Measurements from ENCODE around the gene MSLN. TPM values are rescaled to one million over a fixed set of nuclear protein-coding genes. Genes with fewer than 3 reads are reported as not detected.
A peak's percentile ranks its signal among the peaks of the same experiment; 100 is the strongest.

The MSLN gene
- polyA plus RNA-seq, 2 of the 4 experiments (the other 2 are of a cell fraction): 2.4 to 3.6 TPM

DNA sequence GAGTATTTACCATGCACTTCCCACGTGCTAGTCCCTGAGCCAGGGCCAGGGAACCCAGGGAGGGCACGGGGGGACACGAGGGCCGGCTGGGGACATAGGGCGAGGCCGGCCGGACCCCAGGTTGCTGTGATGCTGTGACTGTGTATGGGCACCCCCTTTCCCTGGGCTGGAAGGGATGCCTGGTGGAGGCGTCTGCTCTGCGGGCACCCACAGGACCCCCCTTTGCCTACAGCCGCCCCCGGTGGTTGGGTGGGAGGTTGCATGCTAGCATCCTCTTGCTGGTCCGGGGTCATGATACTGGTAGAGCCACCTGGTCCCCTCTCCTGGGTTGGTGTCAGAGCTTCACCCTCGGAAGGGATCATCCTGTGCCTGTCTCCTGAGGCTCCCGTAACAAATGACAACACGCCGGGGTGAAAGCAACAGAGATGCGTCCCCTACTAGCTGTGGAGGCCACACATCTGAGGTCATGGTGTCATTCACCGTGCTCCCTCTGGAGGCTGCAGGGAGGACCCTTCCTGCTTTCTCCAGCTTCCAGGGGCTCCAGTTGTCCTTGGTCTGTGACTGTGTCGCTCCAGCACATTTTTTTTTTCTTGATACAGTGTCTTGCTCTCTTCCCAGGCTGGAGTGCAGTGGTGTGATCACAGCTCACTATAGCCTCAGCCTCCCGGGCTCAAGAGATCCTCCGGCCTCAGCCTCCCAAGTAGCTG lies 16.6 kb upstream of the MSLN start:
- FAIRE-seq: no peak
- Histone ChIP-seq H3K4me3 (no peak overlapping the region), H3K4me2 (no peak overlapping the region), H3K9me3 (no peaks in the 10 kb centered on the region), H3K27ac (no peak overlapping the region), H3K4me1 (peaks cover 6% of the 10 kb centered on the region; the same call in 2 of the 3 replicates)
- ChIA-PET POLR2A (no interaction called here), CTCF (interaction anchor here (0.9 to 28.0 kb wide), 7 partner anchors 8 to 39 kb away, joined by 3 to 656 read pairs (median 10); partner anchors contain the start of genes ANTKMT, CCDC78, FBXL16 and HAGHL)
- 76% methylated on average over 18 of the region's 21 CpGs for WGBS (ENCODE audit: missing lambda C conversion rate)
- TF ChIP-seq MAZ (IDR thresholded peaks at IDR 0.05; ENCODE audit: borderline replicate concordance, low read depth, low read length) (no peak), ZC3H11A (IDR thresholded peaks at IDR 0.05) (no peak), RNF2 (IDR thresholded peaks at IDR 0.05; ENCODE audit: borderline replicate concordance, low read depth) (no peak), NPAS2 (CRISPR knock-in tag; IDR thresholded peaks at IDR 0.05; ENCODE audit: borderline replicate concordance) (no peak), HOXA7 (CRISPR knock-in tag; IDR thresholded peaks at IDR 0.05) (no peak), MYC (IDR thresholded peaks at IDR 0.05; ENCODE audit: borderline replicate concordance, low read length) (no peak), CHD4 (IDR thresholded peaks at IDR 0.05; ENCODE audit: borderline replicate concordance) (no peak), ESRRA (IDR thresholded peaks at IDR 0.05; ENCODE audit: borderline replicate concordance, low read length) (no peak), ZFP36 (IDR thresholded peaks at IDR 0.05; ENCODE audit: borderline replicate concordance, partially characterized antibody) (no peak), POLR2A (IDR thresholded peaks at IDR 0.05; ENCODE audit: low read length) (no peak), FOSL2 (IDR thresholded peaks at IDR 0.05) (no peak), FOSL2 (CRISPR knock-in tag; IDR thresholded peaks at IDR 0.05) (no peak), BHLHE40 (IDR thresholded peaks at IDR 0.05; ENCODE audit: low read depth, low read length) (no peak), HDAC2 (IDR thresholded peaks at IDR 0.05) (no peak), CHD2 (IDR thresholded peaks at IDR 0.05; ENCODE audit: low read length, partially characterized antibody) (no peak), EP300 (IDR thresholded peaks at IDR 0.05) (no peak)
- TF ChIP-seq, protein P1, sequence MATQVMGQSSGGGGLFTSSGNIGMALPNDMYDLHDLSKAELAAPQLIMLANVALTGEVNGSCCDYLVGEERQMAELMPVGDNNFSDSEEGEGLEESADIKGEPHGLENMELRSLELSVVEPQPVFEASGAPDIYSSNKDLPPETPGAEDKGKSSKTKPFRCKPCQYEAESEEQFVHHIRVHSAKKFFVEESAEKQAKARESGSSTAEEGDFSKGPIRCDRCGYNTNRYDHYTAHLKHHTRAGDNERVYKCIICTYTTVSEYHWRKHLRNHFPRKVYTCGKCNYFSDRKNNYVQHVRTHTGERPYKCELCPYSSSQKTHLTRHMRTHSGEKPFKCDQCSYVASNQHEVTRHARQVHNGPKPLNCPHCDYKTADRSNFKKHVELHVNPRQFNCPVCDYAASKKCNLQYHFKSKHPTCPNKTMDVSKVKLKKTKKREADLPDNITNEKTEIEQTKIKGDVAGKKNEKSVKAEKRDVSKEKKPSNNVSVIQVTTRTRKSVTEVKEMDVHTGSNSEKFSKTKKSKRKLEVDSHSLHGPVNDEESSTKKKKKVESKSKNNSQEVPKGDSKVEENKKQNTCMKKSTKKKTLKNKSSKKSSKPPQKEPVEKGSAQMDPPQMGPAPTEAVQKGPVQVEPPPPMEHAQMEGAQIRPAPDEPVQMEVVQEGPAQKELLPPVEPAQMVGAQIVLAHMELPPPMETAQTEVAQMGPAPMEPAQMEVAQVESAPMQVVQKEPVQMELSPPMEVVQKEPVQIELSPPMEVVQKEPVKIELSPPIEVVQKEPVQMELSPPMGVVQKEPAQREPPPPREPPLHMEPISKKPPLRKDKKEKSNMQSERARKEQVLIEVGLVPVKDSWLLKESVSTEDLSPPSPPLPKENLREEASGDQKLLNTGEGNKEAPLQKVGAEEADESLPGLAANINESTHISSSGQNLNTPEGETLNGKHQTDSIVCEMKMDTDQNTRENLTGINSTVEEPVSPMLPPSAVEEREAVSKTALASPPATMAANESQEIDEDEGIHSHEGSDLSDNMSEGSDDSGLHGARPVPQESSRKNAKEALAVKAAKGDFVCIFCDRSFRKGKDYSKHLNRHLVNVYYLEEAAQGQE (IDR thresholded peaks at IDR 0.05): no peak
- TF ChIP-seq, protein P2, sequence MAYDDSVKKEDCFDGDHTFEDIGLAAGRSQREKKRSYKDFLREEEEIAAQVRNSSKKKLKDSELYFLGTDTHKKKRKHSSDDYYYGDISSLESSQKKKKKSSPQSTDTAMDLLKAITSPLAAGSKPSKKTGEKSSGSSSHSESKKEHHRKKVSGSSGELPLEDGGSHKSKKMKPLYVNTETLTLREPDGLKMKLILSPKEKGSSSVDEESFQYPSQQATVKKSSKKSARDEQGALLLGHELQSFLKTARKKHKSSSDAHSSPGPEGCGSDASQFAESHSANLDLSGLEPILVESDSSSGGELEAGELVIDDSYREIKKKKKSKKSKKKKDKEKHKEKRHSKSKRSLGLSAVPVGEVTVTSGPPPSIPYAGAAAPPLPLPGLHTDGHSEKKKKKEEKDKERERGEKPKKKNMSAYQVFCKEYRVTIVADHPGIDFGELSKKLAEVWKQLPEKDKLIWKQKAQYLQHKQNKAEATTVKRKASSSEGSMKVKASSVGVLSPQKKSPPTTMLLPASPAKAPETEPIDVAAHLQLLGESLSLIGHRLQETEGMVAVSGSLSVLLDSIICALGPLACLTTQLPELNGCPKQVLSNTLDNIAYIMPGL (CRISPR knock-in tag; IDR thresholded peaks at IDR 0.05; ENCODE audit: borderline replicate concordance): no peak
- ATAC-seq: 0 out of 6 replicates have a peak, but pooled peaks of 1 of the 2 experiments have one; percentile 15
- DNase-seq (ENCODE audit: low read depth in 1 of 2, low spot score in 1 of 2): no peak

DNA sequence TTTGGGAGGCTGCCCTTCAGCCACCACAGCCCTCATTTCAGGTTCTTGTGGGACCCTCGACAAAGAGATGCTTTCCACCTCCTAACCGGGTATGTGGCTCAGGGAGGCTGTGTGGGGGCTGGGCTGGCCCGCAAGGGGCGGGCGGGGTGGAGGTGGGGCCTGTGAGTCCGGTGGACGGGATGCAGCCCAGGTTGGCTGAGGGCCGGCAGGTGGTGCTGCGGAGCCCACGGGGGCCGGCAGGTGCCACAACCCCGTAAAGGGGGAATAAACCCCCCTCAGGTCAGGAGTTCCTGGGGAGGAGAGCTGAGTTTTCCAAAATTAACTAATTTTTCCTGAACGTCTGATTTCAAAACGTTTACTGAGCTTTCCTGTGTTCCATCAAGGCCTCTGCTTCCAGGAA lies 14.8 kb upstream of the MSLN start:
- no peaks in the 10 kb centered on the region for H3K4me1 ChIP-seq
- TF ChIP-seq, protein P3, sequence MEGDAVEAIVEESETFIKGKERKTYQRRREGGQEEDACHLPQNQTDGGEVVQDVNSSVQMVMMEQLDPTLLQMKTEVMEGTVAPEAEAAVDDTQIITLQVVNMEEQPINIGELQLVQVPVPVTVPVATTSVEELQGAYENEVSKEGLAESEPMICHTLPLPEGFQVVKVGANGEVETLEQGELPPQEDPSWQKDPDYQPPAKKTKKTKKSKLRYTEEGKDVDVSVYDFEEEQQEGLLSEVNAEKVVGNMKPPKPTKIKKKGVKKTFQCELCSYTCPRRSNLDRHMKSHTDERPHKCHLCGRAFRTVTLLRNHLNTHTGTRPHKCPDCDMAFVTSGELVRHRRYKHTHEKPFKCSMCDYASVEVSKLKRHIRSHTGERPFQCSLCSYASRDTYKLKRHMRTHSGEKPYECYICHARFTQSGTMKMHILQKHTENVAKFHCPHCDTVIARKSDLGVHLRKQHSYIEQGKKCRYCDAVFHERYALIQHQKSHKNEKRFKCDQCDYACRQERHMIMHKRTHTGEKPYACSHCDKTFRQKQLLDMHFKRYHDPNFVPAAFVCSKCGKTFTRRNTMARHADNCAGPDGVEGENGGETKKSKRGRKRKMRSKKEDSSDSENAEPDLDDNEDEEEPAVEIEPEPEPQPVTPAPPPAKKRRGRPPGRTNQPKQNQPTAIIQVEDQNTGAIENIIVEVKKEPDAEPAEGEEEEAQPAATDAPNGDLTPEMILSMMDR (IDR thresholded peaks at IDR 0.05): peak; percentile 60
- TF ChIP-seq, protein P4, sequence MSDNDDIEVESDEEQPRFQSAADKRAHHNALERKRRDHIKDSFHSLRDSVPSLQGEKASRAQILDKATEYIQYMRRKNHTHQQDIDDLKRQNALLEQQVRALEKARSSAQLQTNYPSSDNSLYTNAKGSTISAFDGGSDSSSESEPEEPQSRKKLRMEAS (IDR thresholded peaks at IDR 0.05): no peak
- peak; percentile 34 to 50; a peak in 4 of 5 replicates for TF ChIP-seq RAD21 (conservative IDR thresholded peaks at IDR 0.05 in 1 of 2, IDR thresholded peaks at IDR 0.05 in 1 of 2)
- no peak for TF ChIP-seq ZFP36 (IDR thresholded peaks at IDR 0.05; ENCODE audit: borderline replicate concordance, partially characterized antibody)
- TF ChIP-seq ESRRA (IDR thresholded peaks at IDR 0.05; ENCODE audit: borderline replicate concordance, low read length): no peak
- TF ChIP-seq SMC3 (IDR thresholded peaks at IDR 0.05): peak; percentile 73
- no peak for TF ChIP-seq HOXB13 (CRISPR knock-in tag; IDR thresholded peaks at IDR 0.05; ENCODE audit: low read depth)
- no peak for TF ChIP-seq CBX2 (IDR thresholded peaks at IDR 0.05; ENCODE audit: borderline replicate concordance, low read depth)
- H3K9me3 ChIP-seq: no peaks in the 10 kb centered on the region
- CTCF ChIA-PET: interaction anchor here (0.7 to 28.0 kb wide), 15 partner anchors 9 to 90 kb away, joined by 3 to 656 read pairs (median 6); partner anchors contain the start of genes ANTKMT, CCDC78, FBXL16 and HAGHL
- no peak overlapping the region; a peak in 1 of 6 replicates for H3K27ac ChIP-seq
- peak overlapping the region; percentile 8; the same call in 1 of the 3 replicates for H3K4me2 ChIP-seq
- no peak overlapping the region for H3K4me3 ChIP-seq
- no peak for FAIRE-seq
- 2% methylated on average over 6 of the region's 14 CpGs for WGBS (ENCODE audit: missing lambda C conversion rate)
- DNase-seq (ENCODE audit: low read depth in 1 of 2, low spot score in 1 of 2): peak in 1 of 2 experiments; percentile 63
- peak; percentile 73 for ATAC-seq
- POLR2A ChIA-PET: no interaction called here
